ENCODE results near the gene NTNG2. TPM values are rescaled to one million over a fixed set of nuclear protein-coding genes. Genes with fewer than 3 reads are reported as not detected.
A peak's percentile ranks its signal among the peaks of the same experiment; 100 is the strongest.

The NTNG2 gene
- total RNA-seq, 1 donor from 2014 or later: 43.7 TPM

- DNase-seq: no peak
- Mint-ChIP-seq H3K27ac (ENCODE audit: unreplicated experiment) (no peak overlapping the region), H3K36me3 (ENCODE audit: unreplicated experiment) (no peaks in the 10 kb centered on the region), H3K4me3 (ENCODE audit: unreplicated experiment) (no peak overlapping the region), H3K27me3 (ENCODE audit: unreplicated experiment) (peaks cover 5% of the 10 kb centered on the region), H3K9me3 (ENCODE audit: unreplicated experiment) (peaks cover 6% of the 10 kb centered on the region), H3K4me1 (ENCODE audit: low read depth, unreplicated experiment) (peaks cover 18% of the 10 kb centered on the region)
- TF ChIP-seq, protein P1, sequence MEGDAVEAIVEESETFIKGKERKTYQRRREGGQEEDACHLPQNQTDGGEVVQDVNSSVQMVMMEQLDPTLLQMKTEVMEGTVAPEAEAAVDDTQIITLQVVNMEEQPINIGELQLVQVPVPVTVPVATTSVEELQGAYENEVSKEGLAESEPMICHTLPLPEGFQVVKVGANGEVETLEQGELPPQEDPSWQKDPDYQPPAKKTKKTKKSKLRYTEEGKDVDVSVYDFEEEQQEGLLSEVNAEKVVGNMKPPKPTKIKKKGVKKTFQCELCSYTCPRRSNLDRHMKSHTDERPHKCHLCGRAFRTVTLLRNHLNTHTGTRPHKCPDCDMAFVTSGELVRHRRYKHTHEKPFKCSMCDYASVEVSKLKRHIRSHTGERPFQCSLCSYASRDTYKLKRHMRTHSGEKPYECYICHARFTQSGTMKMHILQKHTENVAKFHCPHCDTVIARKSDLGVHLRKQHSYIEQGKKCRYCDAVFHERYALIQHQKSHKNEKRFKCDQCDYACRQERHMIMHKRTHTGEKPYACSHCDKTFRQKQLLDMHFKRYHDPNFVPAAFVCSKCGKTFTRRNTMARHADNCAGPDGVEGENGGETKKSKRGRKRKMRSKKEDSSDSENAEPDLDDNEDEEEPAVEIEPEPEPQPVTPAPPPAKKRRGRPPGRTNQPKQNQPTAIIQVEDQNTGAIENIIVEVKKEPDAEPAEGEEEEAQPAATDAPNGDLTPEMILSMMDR (IDR thresholded peaks at IDR 0.05; ENCODE audit: partially characterized antibody, unreplicated experiment): no peak
Observed at GRCh38 chr9:132224645-132225044, 62.8 kb downstream of the NTNG2 start.

- H3K9me3 Mint-ChIP-seq (ENCODE audit: unreplicated experiment): peaks cover 6% of the 10 kb centered on the region
- no peak overlapping the region for H3K4me3 Mint-ChIP-seq (ENCODE audit: unreplicated experiment)
- TF ChIP-seq, protein P1 (IDR thresholded peaks at IDR 0.05; ENCODE audit: partially characterized antibody, unreplicated experiment): no peak
- H3K27ac Mint-ChIP-seq (ENCODE audit: unreplicated experiment): no peak overlapping the region
- DNase-seq: peak; percentile 9
- peaks cover 5% of the 10 kb centered on the region for H3K27me3 Mint-ChIP-seq (ENCODE audit: unreplicated experiment)
- H3K36me3 Mint-ChIP-seq (ENCODE audit: unreplicated experiment): no peaks in the 10 kb centered on the region
- peaks cover 17% of the 10 kb centered on the region for H3K4me1 Mint-ChIP-seq (ENCODE audit: low read depth, unreplicated experiment)
Observed at GRCh38 chr9:132226571-132227430, 64.9 kb downstream of the NTNG2 start.

DNA sequence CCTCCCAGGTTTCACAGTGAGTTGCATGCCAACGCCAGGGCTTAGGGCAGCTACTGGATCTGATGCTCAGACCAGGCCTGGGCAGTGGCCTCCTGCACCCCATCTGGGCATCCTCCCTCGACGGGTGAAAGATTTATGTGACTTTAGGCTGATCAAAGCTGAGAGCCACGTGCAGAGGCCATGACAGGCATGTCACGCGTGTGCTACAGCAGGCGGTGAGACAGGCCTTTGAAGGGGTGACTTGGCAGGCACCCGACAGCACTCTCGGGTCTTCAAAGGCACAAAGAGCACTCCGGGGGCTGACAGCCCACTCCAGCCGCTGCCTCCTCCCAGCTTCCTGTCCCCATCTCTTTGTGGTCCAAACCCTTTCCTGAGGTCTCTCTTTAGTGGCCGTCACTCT is 66.2 kb downstream of the NTNG2 start:
- Mint-ChIP-seq H3K4me1 (ENCODE audit: low read depth, unreplicated experiment) (peaks cover 16% of the 10 kb centered on the region), H3K27me3 (ENCODE audit: unreplicated experiment) (peaks cover 5% of the 10 kb centered on the region), H3K36me3 (ENCODE audit: unreplicated experiment) (no peaks in the 10 kb centered on the region), H3K27ac (ENCODE audit: unreplicated experiment) (peak overlapping the region; percentile 18), H3K9me3 (ENCODE audit: unreplicated experiment) (peaks cover 6% of the 10 kb centered on the region), H3K4me3 (ENCODE audit: unreplicated experiment) (no peak overlapping the region)
- TF ChIP-seq, protein P1 (IDR thresholded peaks at IDR 0.05; ENCODE audit: partially characterized antibody, unreplicated experiment): no peak
- DNase-seq: no peak

DNA sequence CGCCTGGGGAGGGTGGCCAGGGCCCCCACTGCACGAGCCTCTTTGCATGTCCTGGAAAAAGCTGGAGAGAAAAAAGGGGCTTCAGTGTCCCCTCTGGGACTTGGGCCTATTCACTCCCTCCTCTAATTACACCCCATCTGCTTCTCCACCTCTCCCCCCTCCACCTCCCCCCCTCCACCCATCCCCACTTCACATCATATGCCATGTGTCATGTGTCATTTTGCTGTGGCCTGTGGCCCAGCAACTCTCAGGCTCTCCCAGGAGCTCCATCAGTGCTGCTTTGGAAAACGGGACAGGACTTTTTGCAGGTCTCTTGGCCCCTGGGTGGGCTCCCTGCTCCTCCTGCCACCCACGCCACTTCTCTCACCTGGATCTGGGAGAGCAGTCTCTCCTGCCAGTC is 68.7 kb downstream of the NTNG2 start:
- peak overlapping the region; percentile 49 for H3K4me3 Mint-ChIP-seq (ENCODE audit: unreplicated experiment)
- H3K27me3 Mint-ChIP-seq (ENCODE audit: unreplicated experiment): peaks cover 5% of the 10 kb centered on the region
- no peaks in the 10 kb centered on the region for H3K36me3 Mint-ChIP-seq (ENCODE audit: unreplicated experiment)
- peaks cover 9% of the 10 kb centered on the region for H3K4me1 Mint-ChIP-seq (ENCODE audit: low read depth, unreplicated experiment)
- TF ChIP-seq, protein P1 (IDR thresholded peaks at IDR 0.05; ENCODE audit: partially characterized antibody, unreplicated experiment): no peak
- no peak for DNase-seq
- H3K9me3 Mint-ChIP-seq (ENCODE audit: unreplicated experiment): peaks cover 4% of the 10 kb centered on the region
- peak overlapping the region; percentile 64 for H3K27ac Mint-ChIP-seq (ENCODE audit: unreplicated experiment)

DNA sequence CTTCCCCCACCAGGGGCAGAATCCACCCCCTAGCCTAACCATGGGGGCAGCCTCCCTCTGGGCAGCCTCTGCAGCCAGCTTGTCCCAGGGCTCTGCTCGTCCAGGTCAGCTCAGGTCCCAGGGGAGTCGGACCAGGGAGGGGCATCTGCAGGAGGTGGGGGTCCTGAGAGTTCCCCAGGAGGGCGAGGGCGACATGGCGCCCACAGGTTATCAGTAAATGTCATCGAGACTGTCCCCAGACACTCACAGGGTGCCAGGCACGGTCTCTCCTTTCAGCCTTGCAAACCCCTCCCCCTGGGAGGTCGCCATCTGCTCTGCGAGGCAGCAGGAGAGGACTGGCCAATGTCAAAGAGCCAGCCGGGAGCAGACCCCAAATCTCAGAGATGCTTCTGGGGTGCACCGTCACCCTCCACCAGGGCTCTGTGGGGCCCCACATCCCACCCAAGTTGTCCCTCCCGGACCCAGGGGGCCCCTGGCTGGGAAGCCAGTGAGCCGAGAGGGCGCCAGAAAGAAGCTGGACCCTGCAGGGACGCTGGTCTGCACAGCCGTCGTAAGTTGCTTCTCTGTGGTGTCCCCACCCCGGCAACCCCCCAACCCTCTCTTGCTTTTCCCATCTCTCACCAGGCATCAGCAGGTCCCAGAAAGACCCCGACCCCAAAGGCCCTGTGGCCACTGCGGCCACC is 69.3 kb downstream of the NTNG2 start:
- H3K27me3 Mint-ChIP-seq (ENCODE audit: unreplicated experiment): peaks cover 8% of the 10 kb centered on the region
- peak overlapping the region; percentile 64 for H3K27ac Mint-ChIP-seq (ENCODE audit: unreplicated experiment)
- TF ChIP-seq, protein P1 (IDR thresholded peaks at IDR 0.05; ENCODE audit: partially characterized antibody, unreplicated experiment): no peak
- peak; percentile 61 for DNase-seq
- H3K9me3 Mint-ChIP-seq (ENCODE audit: unreplicated experiment): peaks cover 4% of the 10 kb centered on the region
- peak overlapping the region; percentile 49 for H3K4me3 Mint-ChIP-seq (ENCODE audit: unreplicated experiment)
- no peaks in the 10 kb centered on the region for H3K36me3 Mint-ChIP-seq (ENCODE audit: unreplicated experiment)
- H3K4me1 Mint-ChIP-seq (ENCODE audit: low read depth, unreplicated experiment): peaks cover 8% of the 10 kb centered on the region

All from glutamatergic neuron (in vitro differentiated cells).